Left cardiac atrium (tissue), 4 donors: ENCODE data around the gene FXYD1. TPM values are rescaled to one million over a fixed set of nuclear protein-coding genes. Genes with fewer than 3 reads are reported as not detected.
A peak's percentile ranks its signal among the peaks of the same experiment; 100 is the strongest.

Experiments used
- ATAC-seq, 2 donors: fragments of 200-7000 bp; cut with Tn5 transposase; one replicate each; pipeline ENCODE4 v1.9.1; 2020; ENCODE audit warnings: mild to moderate bottlenecking in 2 of 2, moderate library complexity in 2 of 2
- DNase-seq: peaks from one replicate; pipeline ENCODE4 v3.0.0-alpha.2; 2020
- intact Hi-C, 2 donors: fragments of 100-400 bp; cut with DNase I; formaldehyde crosslinking; loops; one replicate each; pipeline versions ENCODE4 v1.14.1 to v1.15.1; 2022 to 2023
- total RNA-seq, 2 donors: library from RNA; stranded (reverse); fragmentation: NEBNext Ultra II Directional; extraction: Animal tissue kit (Norgen Biotek cat#: 25700); gene quantifications; one replicate each; pipeline ENCODE4 v1.2.1, GENCODE V29; 2021
- donor health status: DM: no; HTN: yes; CAD: no.
- donor health status: DM: no; HTN: yes; CAD: no; lungs with severe emphysema.
- donor health status: DM: yes; HTN: yes; CAD: no.
- donor health status: Dilated cardiomyopathy.

FXYD1 gene
- total RNA-seq, 2 donors from 2014 or later, result 297 to 393 TPM

GRCh38 chr19:35105411-35106290 is 33.0 kb upstream of the FXYD1 start:
- intact Hi-C loops, result no loop called here
- no peak for DNase-seq
- no peak for ATAC-seq

- intact Hi-C loops, result no loop called here
- ATAC-seq (no peak), DNase-seq (no peak)
Measured at GRCh38 chr19:35106291-35106583, 32.4 kb upstream of the FXYD1 start.

- DNase-seq, result no peak
- intact Hi-C loops, result no loop called here
- no peak for ATAC-seq
Measured at GRCh38 chr19:35106898-35107541, 31.6 kb upstream of the FXYD1 start.

- ATAC-seq (peak in 1 of 2 donors; percentile 76), DNase-seq (peak; percentile 53)
- intact Hi-C loops, result no loop called here
Measured at GRCh38 chr19:35107545-35107944, 31.1 kb upstream of the FXYD1 start.

GRCh38 chr19:35108730-35109129 is 29.9 kb upstream of the FXYD1 start:
- ATAC-seq (no peak), DNase-seq (no peak)
- intact Hi-C loops, result no loop called here

GRCh38 chr19:35109395-35110112 is 29.1 kb upstream of the FXYD1 start:
- ATAC-seq (no peak), DNase-seq (no peak)
- intact Hi-C loops, result no loop called here

- no peak for DNase-seq
- ATAC-seq, result no peak
- intact Hi-C loops, result no loop called here
Measured at GRCh38 chr19:35110974-35111373, 27.6 kb upstream of the FXYD1 start.

- intact Hi-C loops, result no loop called here
- ATAC-seq (no peak), DNase-seq (no peak)
Measured at GRCh38 chr19:35112995-35113688, 25.5 kb upstream of the FXYD1 start.

- intact Hi-C loops, result loop anchor here in 1 of 2 donors (2.0 kb wide), 1 partner anchor 20 kb away; the partner anchor contains the start of gene LGI4
- ATAC-seq (peak; percentile 84 to 90), DNase-seq (peak; percentile 70)
Measured at GRCh38 chr19:35114353-35115176, 24.1 kb upstream of the FXYD1 start.

- ATAC-seq (peak; percentile 38 to 47), DNase-seq (no peak)
- intact Hi-C loops, result loop anchor here in 1 of 2 donors (2.0 kb wide), 1 partner anchor 19 kb away; the partner anchor contains the start of gene LGI4
Measured at GRCh38 chr19:35115177-35115951, 23.3 kb upstream of the FXYD1 start, which contains the start of gene FXYD3. FXYD3 (plus strand) TSS chr19:35115823; CDS start chr19:35119377, 3,554 bp downstream.

GRCh38 chr19:35116072-35116801 is 22.4 kb upstream of the FXYD1 start:
- intact Hi-C loops, result no loop called here
- DNase-seq, result no peak
- no peak for ATAC-seq

- no peak for ATAC-seq
- intact Hi-C loops, result no loop called here
- no peak for DNase-seq
Measured at GRCh38 chr19:35117116-35117515, 21.5 kb upstream of the FXYD1 start.

GRCh38 chr19:35117799-35118198 is 20.8 kb upstream of the FXYD1 start:
- no peak for DNase-seq
- intact Hi-C loops, result no loop called here
- no peak for ATAC-seq

- DNase-seq, result no peak
- intact Hi-C loops, result no loop called here
Measured at GRCh38 chr19:35118268-35119020, 20.2 kb upstream of the FXYD1 start.

GRCh38 chr19:35119091-35119490 is 19.5 kb upstream of the FXYD1 start:
- intact Hi-C loops, result no loop called here
- ATAC-seq (no peak), DNase-seq (no peak)

More at GRCh38 chr19:35118268-35119020, 20.2 kb upstream of the FXYD1 start:
- ATAC-seq, result no peak

GRCh38 chr19:35119578-35120155 is 19.0 kb upstream of the FXYD1 start:
- DNase-seq (no peak), ATAC-seq (no peak)
- intact Hi-C loops, result no loop called here
